BJ (cell line): ENCODE results near the gene ZNF862. TPM values are rescaled to one million over a fixed set of nuclear protein-coding genes. Genes with fewer than 3 reads are reported as not detected.

ENCODE experiments used
- CTCF ChIA-PET: fragments of 350-600 bp; formaldehyde crosslinking; extraction: SDS; loops from one replicate; lab custom pipeline; 2021; ENCODE audit warnings: antibody characterized with exemption, inconsistent platforms; lab: Yijun Ruan, JAX
- POLR2A ChIA-PET: fragments of 300-600 bp; sonication (Branson Sonifier 250); formaldehyde crosslinking; extraction: SDS; loops from one replicate; lab custom pipeline; 2021; ENCODE audit warnings: antibody characterized with exemption; lab: Charles Lee
- DNase-seq: peaks from one replicate; pipeline ENCODE4 v3.0.0-alpha.2; 2011; ENCODE audit warnings: low read depth
- H3K27me3 ChIP-seq: 2 replicates; pipeline ENCODE4 v1.6.0; 2011; ENCODE audit warnings: low read length; ENCODE audit not compliant: control insufficient read depth, insufficient read depth
- H3K36me3 ChIP-seq: 2 replicates; pipeline ENCODE4 v1.5.1; 2011; ENCODE audit warnings: low read length; ENCODE audit not compliant: control insufficient read depth, insufficient read depth
- H3K4me3 ChIP-seq: 2 replicates; pipeline ENCODE4 v1.5.1; 2011; ENCODE audit warnings: low read depth, mild to moderate bottlenecking, control low read depth, low read length
- CTCF ChIP-seq: IDR thresholded peaks from 2 replicates; pipeline ENCODE4 v1.5.1; 2011; ENCODE audit warnings: low read depth, mild to moderate bottlenecking, control low read depth, inconsistent platforms, low read length, moderate library complexity; ENCODE audit not compliant: insufficient read depth
- polyA plus RNA-seq: library from polyadenylated mRNA; depleted of rRNA; stranded (reverse); fragments of >200 nt; gene quantifications from 2 replicates; pipeline ENCODE4 v1.2.3, GENCODE V29; 2011

Gene ZNF862
- polyA plus RNA-seq, 1 experiment: 20.4 TPM

GRCh38 chr7:149868623-149869290 lies 30.6 kb downstream of the ZNF862 start:
- peaks cover 7% of the 10 kb centered on the region for H3K36me3 ChIP-seq
- no peak for DNase-seq
- TF ChIP-seq CTCF: no peak
- CTCF ChIA-PET: no interaction called here
- H3K4me3 ChIP-seq: no peak overlapping the region
- H3K27me3 ChIP-seq: no peaks in the 10 kb centered on the region
- POLR2A ChIA-PET: no interaction called here

GRCh38 chr7:149869291-149869650 lies 31.1 kb downstream of the ZNF862 start:
- TF ChIP-seq CTCF: no peak
- ChIA-PET POLR2A (no interaction called here), CTCF (interaction anchor here (1.4 kb wide), 1 partner anchor 9 kb away, joined by 4 read pairs; no protein-coding TSS in a partner anchor)

GRCh38 chr7:149869867-149870266 lies 31.7 kb downstream of the ZNF862 start:
- ChIA-PET CTCF (interaction anchor here (1.4 kb wide), 1 partner anchor 9 kb away, joined by 4 read pairs; no protein-coding TSS in a partner anchor), POLR2A (no interaction called here)
- TF ChIP-seq CTCF: no peak
- no peaks in the 10 kb centered on the region for H3K27me3 ChIP-seq
- H3K36me3 ChIP-seq: peaks cover 2% of the 10 kb centered on the region
- no peak overlapping the region for H3K4me3 ChIP-seq
- no peak for DNase-seq

More at GRCh38 chr7:149869291-149869650, 31.1 kb downstream of the ZNF862 start:
- no peak for DNase-seq
- Histone ChIP-seq H3K27me3 (no peaks in the 10 kb centered on the region), H3K36me3 (peaks cover 4% of the 10 kb centered on the region), H3K4me3 (no peak overlapping the region)

GRCh38 chr7:149870274-149870673 lies 32.1 kb downstream of the ZNF862 start:
- no peak for TF ChIP-seq CTCF
- ChIA-PET POLR2A (no interaction called here), CTCF (interaction anchor here (1.4 kb wide), 1 partner anchor 10 kb away, joined by 4 read pairs; no protein-coding TSS in a partner anchor)
- Histone ChIP-seq H3K36me3 (no peaks in the 10 kb centered on the region; the same call in 1 of the 2 replicates), H3K4me3 (no peak overlapping the region), H3K27me3 (no peaks in the 10 kb centered on the region)
- DNase-seq: no peak

- TF ChIP-seq CTCF: no peak
- CTCF ChIA-PET: interaction anchor here (1.4 kb wide), 1 partner anchor 10 kb away, joined by 4 read pairs; no protein-coding TSS in a partner anchor
- Histone ChIP-seq H3K4me3 (no peak overlapping the region), H3K27me3 (no peaks in the 10 kb centered on the region), H3K36me3 (no peaks in the 10 kb centered on the region; the same call in 1 of the 2 replicates)
- no peak for DNase-seq
- POLR2A ChIA-PET: no interaction called here
Observed at GRCh38 chr7:149870701-149871483, 32.7 kb downstream of the ZNF862 start.
